CD4-positive, alpha-beta memory T cell (primary cell): ENCODE measurements around the gene CPD. TPM values are rescaled to one million over a fixed set of nuclear protein-coding genes. Genes with fewer than 3 reads are reported as not detected.

Source experiments
- polyA plus RNA-seq, 2 donors: library from polyadenylated mRNA; unstranded; fragments of 300-500 nt; fragmentation: Illumina TruSeq; gene quantifications; one replicate each; pipeline ENCODE4 v1.2.3, GENCODE V29; 2021
- total RNA-seq, 2 experiments: library from RNA; stranded (reverse); gene quantifications; one replicate each; pipeline ENCODE4 v1.2.3, GENCODE V29; 2021

The CPD gene
- total and polyA plus RNA-seq, 4 experiments from 2014 or later: 15.6 to 24.6 (median 20.7) TPM

Other genes starting within 250 kb of the CPD start
- not detected for gene SLC6A4, start 143.2 kb upstream of the CPD start, total RNA-seq
- gene SLC6A4, start 143.2 kb upstream of the CPD start, polyA plus RNA-seq: not detected
- gene BLMH, start 87.0 kb upstream of the CPD start, total RNA-seq: 10 to 100 TPM; 54.0 to 57.6 TPM
- 10 to 100 TPM; 19.4 to 36.8 TPM for gene BLMH, start 87.0 kb upstream of the CPD start, polyA plus RNA-seq
- not detected for gene TMIGD1, start 44.9 kb upstream of the CPD start, total RNA-seq
- not detected for gene TMIGD1, start 44.9 kb upstream of the CPD start, polyA plus RNA-seq
- gene GOSR1, start 98.5 kb downstream of the CPD start, total RNA-seq: 10 to 100 TPM; 59.5 to 64.5 TPM
- gene GOSR1, start 98.5 kb downstream of the CPD start, polyA plus RNA-seq: 10 to 100 TPM; 39.2 to 59.6 TPM